ENCODE data around the gene HUWE1.

The HUWE1 gene

DNA sequence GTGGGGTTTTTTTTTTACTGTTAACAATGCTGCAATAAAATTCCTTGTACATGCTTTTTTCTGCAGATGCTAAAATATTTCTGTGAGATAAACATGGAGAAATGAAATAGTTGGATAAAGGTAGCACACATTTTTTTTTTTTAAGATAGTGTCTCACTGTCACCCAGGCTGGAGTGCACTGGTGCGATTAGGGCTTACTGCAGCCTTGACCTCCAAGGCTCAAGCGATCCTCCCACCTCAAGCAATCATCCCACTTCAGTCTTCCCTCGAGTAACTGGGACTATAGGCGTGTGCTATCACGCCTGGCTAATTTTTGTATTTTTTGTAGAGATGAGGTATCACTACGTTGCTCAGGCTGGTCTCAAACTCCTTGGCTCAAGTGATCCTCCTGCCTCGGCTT, 1.8 kb upstream of the HUWE1 start:
- no peak for DNase-seq (ENCODE audit: low read depth in 2 of 2)

DNA sequence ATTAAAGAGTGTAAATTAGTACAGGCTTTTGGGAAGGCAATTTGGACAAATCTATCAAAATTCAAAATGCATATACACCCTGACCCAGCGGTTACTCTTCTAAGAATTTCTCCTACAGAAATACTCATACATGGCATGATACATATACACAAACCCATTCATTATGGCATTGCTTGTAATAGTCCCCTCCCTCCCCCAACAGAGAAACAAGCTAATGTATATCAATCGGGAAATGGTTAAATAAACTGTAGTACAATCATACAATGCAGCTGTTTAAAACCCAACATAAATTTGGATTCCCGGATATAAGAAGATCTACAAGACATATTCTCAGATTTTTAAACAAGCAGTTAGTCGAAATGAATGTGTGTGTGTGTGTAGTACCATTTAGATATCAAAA, 808 bp downstream of the HUWE1 start:
- no peak for DNase-seq (ENCODE audit: low read depth in 2 of 2)

DNA sequence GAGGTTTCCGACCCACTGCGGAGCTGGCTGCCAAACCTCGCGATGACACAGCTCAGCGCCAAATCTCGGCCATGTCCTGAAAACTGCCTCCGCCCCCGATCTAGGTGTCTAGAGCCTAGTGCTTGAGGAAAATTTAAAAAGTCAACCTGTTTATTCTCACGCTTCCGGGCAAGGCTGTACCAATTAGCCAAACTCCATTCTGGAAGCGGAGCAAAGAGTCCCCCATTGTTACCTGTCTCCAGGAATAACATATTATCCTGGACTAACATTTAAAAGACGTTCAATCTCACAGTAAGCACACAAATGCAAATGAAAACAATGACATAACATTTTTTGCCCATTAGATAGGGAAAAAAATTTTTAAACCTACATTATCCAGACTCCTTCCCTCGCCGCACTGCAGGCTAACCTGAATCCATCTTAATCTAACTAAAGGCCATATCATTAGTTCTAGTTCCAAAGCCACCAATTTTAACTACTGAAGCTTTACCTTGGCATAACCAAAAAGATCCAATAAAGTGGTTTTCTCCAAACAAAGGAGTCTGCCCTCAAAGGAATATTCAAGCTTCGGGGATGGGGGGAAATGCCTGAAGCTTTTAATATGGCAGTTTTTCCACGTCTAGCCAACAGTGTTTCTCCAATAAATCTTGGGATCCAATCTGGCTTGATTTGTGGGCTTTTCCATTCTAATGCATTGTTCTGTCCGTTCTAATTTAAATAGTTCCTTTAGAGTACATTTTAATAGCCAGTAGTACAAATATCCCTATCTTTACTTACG, 1.9 kb downstream of the HUWE1 start:
- peak in 1 of 2 donors; percentile 71 for DNase-seq (ENCODE audit: low read depth in 2 of 2)

DNA sequence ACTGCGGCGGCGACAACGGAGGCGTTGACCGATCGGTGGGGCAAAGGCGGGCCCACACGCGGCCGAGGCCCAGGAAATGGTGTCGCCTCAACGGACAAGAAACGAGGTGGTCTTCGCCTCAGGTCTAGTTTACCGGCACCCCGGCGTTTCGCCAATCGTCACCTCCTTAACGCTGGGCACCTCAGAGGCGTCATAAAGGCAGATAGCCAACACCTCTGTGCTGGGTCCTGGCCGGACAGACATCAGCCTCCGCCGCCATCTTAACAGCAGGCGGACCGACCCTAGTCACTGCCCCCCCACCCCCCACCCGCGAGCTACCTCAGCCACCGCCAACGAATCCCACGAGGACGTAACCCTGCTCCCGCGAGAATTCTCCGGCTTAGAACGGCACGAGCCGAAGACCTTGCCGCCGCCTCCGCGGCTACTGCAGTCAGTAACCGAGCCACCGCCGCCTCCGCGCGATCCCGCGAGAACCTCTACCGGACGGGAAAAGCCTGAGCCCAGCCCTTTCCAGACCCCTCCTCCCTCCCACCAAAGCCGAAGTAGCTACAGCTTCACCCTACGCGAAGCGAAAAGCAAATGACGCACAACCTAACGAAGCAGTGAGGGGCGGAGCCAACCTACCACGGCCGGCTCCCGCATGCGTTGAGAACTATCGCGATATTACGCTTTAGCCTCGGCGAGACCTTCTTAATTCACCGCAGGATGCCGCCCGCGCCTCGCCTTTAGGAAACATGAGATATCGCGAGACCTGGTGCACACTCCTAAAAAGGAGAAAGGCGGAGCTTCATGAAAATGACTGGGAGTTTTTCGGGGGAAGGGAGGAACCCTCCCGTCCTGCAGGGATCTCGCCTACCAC, 2.7 kb downstream of the HUWE1 start:
- DNase-seq (ENCODE audit: low read depth in 2 of 2), result peak; percentile 72 to 82

- no peak for DNase-seq (ENCODE audit: low read depth in 2 of 2)
These were observed 3.5 kb downstream of the HUWE1 start for GRCh38 chrX:53682885-53683555.

DNA sequence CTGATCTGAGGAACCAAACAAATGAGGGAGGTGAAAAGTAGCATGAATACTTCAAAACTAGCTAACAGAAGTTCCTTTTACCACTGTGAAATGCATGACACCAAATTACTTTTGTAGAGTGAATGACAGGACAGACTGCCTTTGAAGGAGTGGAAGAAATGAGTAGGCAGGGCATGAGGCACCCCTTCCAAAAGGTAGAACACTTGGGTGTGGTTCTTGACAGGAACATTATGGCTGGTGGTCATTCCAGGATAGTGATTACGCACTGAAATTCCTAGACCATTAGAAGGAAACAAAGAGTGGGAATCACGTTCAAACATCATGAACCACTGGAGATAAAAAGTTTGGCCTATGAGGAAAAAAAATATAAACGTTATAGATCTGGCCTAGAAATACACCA, 4.9 kb downstream of the HUWE1 start:
- no peak for DNase-seq (ENCODE audit: low read depth in 2 of 2)

DNA sequence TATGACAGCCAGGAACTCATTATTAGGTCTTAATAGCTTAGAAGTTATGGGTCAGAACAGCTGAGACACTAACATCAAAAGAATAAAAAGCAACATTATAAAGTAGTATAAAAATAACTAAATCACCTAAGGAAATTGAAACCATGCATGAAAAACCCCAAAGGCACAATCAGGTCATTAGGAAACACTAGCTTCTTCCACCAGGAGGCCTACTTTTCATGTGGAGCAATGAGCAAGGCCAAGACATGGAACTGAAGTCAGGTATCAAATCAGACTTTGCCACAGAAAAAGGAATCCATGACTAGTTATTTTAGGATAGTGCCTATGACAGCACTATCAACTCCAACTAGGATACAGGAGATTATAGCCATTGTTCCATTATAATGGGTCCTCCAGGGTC, 7.9 kb downstream of the HUWE1 start:
- no peak for DNase-seq (ENCODE audit: low read depth in 2 of 2)

GRCh38 chrX:53677286-53677685, 9.2 kb downstream of the HUWE1 start:
- DNase-seq (ENCODE audit: low read depth in 2 of 2), result no peak

GRCh38 chrX:53674581-53674980, 11.9 kb downstream of the HUWE1 start:
- DNase-seq (ENCODE audit: low read depth in 2 of 2), result no peak

DNA sequence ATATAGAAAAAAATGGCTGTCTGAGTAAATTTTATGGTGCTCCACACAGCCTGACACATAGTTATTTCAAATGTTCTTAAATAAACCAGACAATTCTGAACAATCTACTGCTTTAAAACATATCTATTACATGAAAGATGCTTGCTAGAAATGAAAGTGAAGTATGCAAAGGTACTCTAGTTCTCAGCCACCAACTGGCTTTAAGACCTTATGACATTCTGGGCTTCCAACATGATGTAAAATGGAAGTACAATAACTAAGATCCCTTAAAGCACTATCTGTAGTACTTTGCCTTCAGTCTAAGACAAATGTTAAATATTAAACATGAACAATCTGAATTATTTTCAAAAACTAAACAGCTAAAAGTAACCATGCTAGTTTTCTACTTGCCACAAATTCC, 17.3 kb downstream of the HUWE1 start:
- DNase-seq (ENCODE audit: low read depth in 2 of 2), result no peak

GRCh38 chrX:53666171-53666570, 20.3 kb downstream of the HUWE1 start:
- no peak for DNase-seq (ENCODE audit: low read depth in 2 of 2)

DNA sequence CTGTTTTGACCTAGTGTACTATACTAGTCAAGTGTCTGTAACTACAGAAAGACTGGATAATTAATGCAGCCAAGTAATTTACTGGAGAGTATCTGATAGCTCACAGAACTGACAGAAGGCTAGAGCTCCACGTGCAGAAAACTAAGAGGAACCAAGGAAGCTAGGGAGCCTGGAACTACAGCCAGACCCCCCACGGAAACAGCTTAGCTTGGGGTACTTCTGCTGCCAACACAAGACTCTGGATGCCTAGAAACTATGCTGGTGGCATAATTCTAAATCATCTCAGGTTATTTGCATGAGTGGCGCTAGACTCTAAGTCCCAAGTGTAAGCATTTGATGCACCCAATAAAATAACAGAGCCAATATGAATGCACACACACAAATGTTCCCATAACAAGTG, 26.5 kb downstream of the HUWE1 start:
- no peak for DNase-seq (ENCODE audit: low read depth in 2 of 2)

- no peak for DNase-seq (ENCODE audit: low read depth in 2 of 2)
These were observed 27.5 kb downstream of the HUWE1 start for GRCh38 chrX:53659039-53659438.

- DNase-seq (ENCODE audit: low read depth in 2 of 2), result no peak
These were observed 29.7 kb downstream of the HUWE1 start for GRCh38 chrX:53656845-53657244.

DNA sequence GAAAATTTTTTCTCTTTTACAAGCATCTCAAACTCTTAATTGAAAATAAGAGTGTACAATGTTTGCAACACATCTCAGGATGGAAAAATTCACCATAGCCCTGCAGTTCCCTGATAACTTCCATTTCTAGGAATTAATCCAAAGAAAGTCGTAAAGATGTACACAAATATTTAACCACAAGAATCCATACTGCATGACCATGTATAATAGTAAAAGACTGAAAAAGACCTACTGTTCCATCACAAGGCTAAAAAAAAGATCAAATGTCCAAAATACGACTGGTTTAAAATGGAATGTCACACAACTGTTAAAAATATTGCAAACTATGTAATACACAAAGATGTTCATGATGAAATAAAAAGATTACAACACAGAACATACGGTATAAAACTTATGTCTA, 32.1 kb downstream of the HUWE1 start:
- DNase-seq (ENCODE audit: low read depth in 2 of 2), result no peak

DNA sequence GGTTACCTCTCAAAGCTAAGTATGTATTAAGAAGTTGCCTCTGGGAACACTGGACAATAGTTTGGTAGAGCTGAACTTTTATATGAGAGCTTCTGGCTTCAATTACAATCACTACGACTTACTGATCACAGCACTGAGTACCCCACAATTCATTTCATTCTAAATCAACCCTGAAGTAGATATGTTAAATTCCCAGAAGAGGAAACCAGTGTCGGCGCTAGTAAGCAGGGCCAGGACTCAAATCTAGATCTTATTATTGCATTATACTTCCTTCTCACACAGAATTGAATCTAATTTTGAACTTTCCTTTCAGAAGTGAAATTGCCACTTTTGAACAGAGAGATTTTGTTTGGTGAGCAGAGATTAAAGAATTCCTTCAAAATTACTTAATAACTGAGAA, 41.8 kb downstream of the HUWE1 start:
- DNase-seq (ENCODE audit: low read depth in 2 of 2), result no peak

- DNase-seq (ENCODE audit: low read depth in 2 of 2), result no peak
These were observed 44.2 kb downstream of the HUWE1 start for GRCh38 chrX:53642337-53642736.

DNA sequence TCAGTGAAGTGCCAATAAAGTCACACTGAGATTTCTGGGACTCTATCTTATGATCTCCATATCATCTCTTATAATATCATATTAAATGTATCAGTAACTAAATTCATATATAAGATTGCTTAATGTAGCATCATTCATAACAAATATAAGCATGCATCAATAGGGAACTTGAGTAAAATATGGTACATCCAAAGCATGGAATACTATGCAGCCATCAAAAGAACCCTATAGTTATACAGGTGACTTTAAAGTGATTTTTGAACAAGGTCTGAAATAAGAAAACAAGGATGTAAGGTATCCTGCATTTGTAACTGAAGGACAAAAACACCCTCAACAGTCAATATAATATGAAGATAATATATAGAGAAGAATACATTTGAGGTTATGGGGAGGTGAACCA, 47.3 kb downstream of the HUWE1 start:
- DNase-seq (ENCODE audit: low read depth in 2 of 2), result no peak

GRCh38 chrX:53637479-53637878, 49.0 kb downstream of the HUWE1 start:
- no peak for DNase-seq (ENCODE audit: low read depth in 2 of 2)

DNA sequence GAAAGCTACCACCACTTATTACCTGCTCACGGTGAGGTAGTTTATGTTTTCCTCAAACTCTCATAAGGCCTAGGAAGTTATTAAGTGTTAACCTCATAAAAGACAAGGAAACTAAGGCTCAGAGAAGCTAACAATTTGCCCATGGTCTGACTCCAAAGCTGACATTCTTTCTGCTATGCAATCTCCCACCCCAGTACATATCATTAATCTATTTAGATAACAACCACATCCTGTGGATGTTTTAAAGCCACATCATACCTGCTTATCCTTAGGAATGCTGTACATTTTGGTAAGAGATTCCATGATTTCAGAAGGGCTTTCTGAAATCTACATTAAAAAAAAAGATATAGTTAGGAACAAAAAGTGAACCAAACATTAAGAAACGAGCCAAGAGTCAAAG, 55.4 kb downstream of the HUWE1 start:
- no peak for DNase-seq (ENCODE audit: low read depth in 2 of 2)

- no peak for DNase-seq (ENCODE audit: low read depth in 2 of 2)
These were observed 56.3 kb downstream of the HUWE1 start for GRCh38 chrX:53630261-53630660.

- DNase-seq (ENCODE audit: low read depth in 2 of 2), result no peak
These were observed 64.1 kb downstream of the HUWE1 start for GRCh38 chrX:53622431-53622830.
